Measurements from ENCODE around the gene C12orf56.
A peak's percentile ranks its signal among the peaks of the same experiment; 100 is the strongest.
"Not testable (repeated sequence)": the region's sequence is repeated elsewhere in the genome, so short reads cannot be mapped to it uniquely, and the experiment has no call there.

The C12orf56 gene

DNA sequence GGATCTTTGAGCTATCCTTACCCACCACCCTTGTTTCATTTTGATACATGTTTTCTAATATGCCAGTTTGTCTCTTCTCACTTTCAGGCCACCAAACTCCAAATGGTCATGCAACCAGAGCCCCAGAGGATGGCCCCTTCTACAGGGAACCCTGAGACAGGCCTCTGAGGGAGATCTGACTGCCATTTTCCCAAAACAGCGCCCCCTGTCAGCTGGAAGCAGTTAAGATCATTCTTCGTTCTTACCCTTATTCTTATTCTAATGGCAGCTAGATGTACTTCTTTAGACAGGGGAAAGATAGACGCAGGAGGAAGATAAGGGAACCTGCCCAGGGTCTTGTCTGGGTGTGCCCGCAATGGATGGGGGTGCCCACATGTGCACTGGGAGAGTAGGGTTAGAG lies 38.4 kb downstream of the C12orf56 start:
- peak; percentile 17 for TF ChIP-seq CTCF (IDR thresholded peaks at IDR 0.05; ENCODE audit: low read depth, low read length, missing control alignments)
- H3K4me3 ChIP-seq (ENCODE audit: low read depth, low read length) = no peak overlapping the region
- no peak for DNase-seq (ENCODE audit: low read depth)

DNA sequence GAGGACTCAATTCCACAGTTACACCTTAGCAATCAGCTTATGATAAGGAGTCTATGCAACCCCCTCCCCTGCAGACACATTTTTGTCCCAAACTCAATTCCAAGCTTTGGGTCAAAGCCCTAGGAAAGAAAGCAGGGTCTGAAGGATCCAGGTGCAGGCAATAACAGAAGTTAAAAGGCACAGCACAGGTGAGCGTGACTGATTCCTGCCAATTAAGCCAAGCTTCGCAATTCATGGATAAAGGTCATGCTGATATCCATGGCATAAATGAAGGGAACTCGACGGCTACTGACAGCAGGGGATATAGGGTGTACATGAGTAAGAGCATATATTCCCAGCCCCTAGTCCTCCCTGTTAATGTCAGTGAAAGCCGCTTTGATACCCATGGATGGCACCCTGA lies 39.3 kb downstream of the C12orf56 start:
- no peak for TF ChIP-seq CTCF (IDR thresholded peaks at IDR 0.05; ENCODE audit: low read depth, low read length, missing control alignments)
- DNase-seq (ENCODE audit: low read depth) = no peak
- H3K4me3 ChIP-seq (ENCODE audit: low read depth, low read length) = no peak overlapping the region

DNA sequence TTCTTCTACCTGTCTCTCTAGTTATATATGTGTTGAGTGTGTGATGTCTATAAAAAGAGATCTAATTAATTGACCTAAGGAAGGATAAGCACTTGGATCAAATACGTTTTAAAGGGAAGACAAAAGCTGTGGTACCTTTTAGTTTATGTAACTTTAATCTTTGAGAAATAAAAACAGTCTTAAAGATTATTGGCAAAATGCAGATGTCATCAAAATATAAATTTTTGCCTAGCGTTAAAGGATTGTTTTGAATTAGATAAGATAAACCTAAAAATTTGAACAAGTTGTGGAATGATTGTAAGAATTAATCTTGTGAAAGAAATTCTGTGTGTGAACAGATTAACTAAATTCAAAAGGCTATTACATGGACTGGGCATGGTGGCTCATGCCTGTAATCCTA lies 42.9 kb downstream of the C12orf56 start:
- no peak for DNase-seq (ENCODE audit: low read depth)
- no peak for TF ChIP-seq CTCF (IDR thresholded peaks at IDR 0.05; ENCODE audit: low read depth, low read length, missing control alignments)
- no peak overlapping the region for H3K4me3 ChIP-seq (ENCODE audit: low read depth, low read length)

DNA sequence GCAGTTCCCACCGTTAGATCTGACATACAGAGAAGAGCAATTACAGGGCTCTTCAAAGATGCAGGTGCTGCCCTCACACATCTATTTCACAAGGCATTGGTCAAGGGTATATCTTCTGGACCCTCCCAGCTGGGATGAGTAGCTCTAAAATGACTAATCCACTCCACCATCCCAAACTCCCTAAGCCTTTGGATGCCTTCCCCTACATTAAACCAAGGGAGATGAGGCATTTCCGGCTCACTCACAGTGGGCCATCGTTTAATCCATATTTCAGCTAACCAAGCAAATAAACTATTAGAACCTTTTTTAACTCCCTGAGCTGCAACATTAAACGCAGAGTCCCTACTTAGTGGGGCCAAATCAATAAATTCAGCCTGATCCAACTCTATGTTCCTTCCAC lies 45.9 kb downstream of the C12orf56 start:
- not testable (repeated sequence) for H3K4me3 ChIP-seq (ENCODE audit: low read depth, low read length); DNase-seq (ENCODE audit: low read depth)

- H3K4me3 ChIP-seq (ENCODE audit: low read depth, low read length); DNase-seq (ENCODE audit: low read depth): not testable (repeated sequence)
These were observed 50.0 kb downstream of the C12orf56 start for GRCh38 chr12:64340546-64340945.

GRCh38 chr12:64335886-64336466 lies 54.6 kb downstream of the C12orf56 start:
- DNase-seq (ENCODE audit: low read depth) = no peak
- TF ChIP-seq CTCF (IDR thresholded peaks at IDR 0.05; ENCODE audit: low read depth, low read length, missing control alignments) = no peak
- H3K4me3 ChIP-seq (ENCODE audit: low read depth, low read length) = no peak overlapping the region

- TF ChIP-seq CTCF (IDR thresholded peaks at IDR 0.05; ENCODE audit: low read depth, low read length, missing control alignments) = no peak
- no peak overlapping the region for H3K4me3 ChIP-seq (ENCODE audit: low read depth, low read length)
- DNase-seq (ENCODE audit: low read depth) = no peak
These were observed 57.6 kb downstream of the C12orf56 start for GRCh38 chr12:64332938-64333337.

GRCh38 chr12:64332296-64332695 lies 58.3 kb downstream of the C12orf56 start:
- DNase-seq (ENCODE audit: low read depth) = no peak
- no peak for TF ChIP-seq CTCF (IDR thresholded peaks at IDR 0.05; ENCODE audit: low read depth, low read length, missing control alignments)
- H3K4me3 ChIP-seq (ENCODE audit: low read depth, low read length) = no peak overlapping the region

GRCh38 chr12:64329031-64329710 lies 61.4 kb downstream of the C12orf56 start:
- not testable (repeated sequence) for DNase-seq (ENCODE audit: low read depth); H3K4me3 ChIP-seq (ENCODE audit: low read depth, low read length)
